Measurements from ENCODE around the gene TMEFF2. TPM values are rescaled to one million over a fixed set of nuclear protein-coding genes. Genes with fewer than 3 reads are reported as not detected.

Gene TMEFF2
- total and polyA plus RNA-seq, 10 of the 15 experiments (the other 5 are each of a cell fraction or from before 2014, with no cell fraction given): not detected

DNA sequence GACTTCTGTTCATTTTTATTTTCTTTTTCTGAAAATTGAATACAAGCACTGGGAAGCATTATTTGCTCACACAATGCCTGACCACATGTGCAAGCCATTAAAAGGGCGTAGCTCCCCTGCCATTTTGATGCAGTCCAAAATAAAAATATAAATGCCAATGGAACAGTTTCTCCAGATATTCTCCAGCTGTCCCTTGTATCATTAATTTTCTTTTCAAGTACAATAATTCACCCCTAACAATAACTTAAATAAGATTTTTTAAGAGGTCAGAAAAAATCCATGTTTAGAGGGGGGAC, 168.0 kb downstream of the TMEFF2 start:
- CTCF ChIA-PET: interaction anchor here (2.6 kb wide), 1 partner anchor 136 kb away, joined by 10 read pairs; no protein-coding TSS in a partner anchor
- in situ Hi-C loops (cut with MboI): no loop called here
- no peaks in the 10 kb centered on the region for H3K27me3 ChIP-seq (replicated peaks in 1 of 2; ENCODE audit: control insufficient read depth in 2 of 2, insufficient read depth in 2 of 2, low read length in 1 of 2)
- 0% methylated on average over 1 of the region's 1 CpG for WGBS (ENCODE audit: insufficient coverage, insufficient replicate concordance, low lambda C conversion rate, missing lambda C conversion rate)
- no peak for DNase-seq (ENCODE audit: low read depth, low spot score)
- TF ChIP-seq BRCA1 (IDR thresholded peaks at IDR 0.05; ENCODE audit: low read depth, low read length): no peak
- no peak for TF ChIP-seq POLR2AphosphoS5 (IDR thresholded peaks at IDR 0.05; ENCODE audit: low read length)
- no peak for TF ChIP-seq YY1 (IDR thresholded peaks at IDR 0.05; ENCODE audit: low read depth, low read length)
- TF ChIP-seq SP1 (IDR thresholded peaks at IDR 0.05; ENCODE audit: low read depth, low read length): no peak
- TF ChIP-seq, protein P1, sequence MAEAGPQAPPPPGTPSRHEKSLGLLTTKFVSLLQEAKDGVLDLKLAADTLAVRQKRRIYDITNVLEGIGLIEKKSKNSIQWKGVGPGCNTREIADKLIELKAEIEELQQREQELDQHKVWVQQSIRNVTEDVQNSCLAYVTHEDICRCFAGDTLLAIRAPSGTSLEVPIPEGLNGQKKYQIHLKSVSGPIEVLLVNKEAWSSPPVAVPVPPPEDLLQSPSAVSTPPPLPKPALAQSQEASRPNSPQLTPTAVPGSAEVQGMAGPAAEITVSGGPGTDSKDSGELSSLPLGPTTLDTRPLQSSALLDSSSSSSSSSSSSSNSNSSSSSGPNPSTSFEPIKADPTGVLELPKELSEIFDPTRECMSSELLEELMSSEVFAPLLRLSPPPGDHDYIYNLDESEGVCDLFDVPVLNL (IDR thresholded peaks at IDR 0.05; ENCODE audit: low read depth, low read length): no peak
- TF ChIP-seq, protein P2, sequence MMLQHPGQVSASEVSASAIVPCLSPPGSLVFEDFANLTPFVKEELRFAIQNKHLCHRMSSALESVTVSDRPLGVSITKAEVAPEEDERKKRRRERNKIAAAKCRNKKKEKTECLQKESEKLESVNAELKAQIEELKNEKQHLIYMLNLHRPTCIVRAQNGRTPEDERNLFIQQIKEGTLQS (IDR thresholded peaks at IDR 0.05; ENCODE audit: borderline replicate concordance, extremely low read depth, low read depth, low read length): no peak
- TF ChIP-seq NFYB (IDR thresholded peaks at IDR 0.05; ENCODE audit: insufficient read depth, low read depth, low read length): no peak
- TF ChIP-seq, protein P3, sequence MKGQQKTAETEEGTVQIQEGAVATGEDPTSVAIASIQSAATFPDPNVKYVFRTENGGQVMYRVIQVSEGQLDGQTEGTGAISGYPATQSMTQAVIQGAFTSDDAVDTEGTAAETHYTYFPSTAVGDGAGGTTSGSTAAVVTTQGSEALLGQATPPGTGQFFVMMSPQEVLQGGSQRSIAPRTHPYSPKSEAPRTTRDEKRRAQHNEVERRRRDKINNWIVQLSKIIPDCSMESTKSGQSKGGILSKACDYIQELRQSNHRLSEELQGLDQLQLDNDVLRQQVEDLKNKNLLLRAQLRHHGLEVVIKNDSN (IDR thresholded peaks at IDR 0.05; ENCODE audit: borderline replicate concordance, extremely low read length, insufficient read depth, low read depth, low read length): no peak
- no peak for TF ChIP-seq FOXK2 (IDR thresholded peaks at IDR 0.05)
- TF ChIP-seq, protein P4, sequence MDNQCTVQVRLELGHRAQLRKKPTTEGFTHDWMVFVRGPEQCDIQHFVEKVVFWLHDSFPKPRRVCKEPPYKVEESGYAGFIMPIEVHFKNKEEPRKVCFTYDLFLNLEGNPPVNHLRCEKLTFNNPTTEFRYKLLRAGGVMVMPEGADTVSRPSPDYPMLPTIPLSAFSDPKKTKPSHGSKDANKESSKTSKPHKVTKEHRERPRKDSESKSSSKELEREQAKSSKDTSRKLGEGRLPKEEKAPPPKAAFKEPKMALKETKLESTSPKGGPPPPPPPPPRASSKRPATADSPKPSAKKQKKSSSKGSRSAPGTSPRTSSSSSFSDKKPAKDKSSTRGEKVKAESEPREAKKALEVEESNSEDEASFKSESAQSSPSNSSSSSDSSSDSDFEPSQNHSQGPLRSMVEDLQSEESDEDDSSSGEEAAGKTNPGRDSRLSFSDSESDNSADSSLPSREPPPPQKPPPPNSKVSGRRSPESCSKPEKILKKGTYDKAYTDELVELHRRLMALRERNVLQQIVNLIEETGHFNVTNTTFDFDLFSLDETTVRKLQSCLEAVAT (IDR thresholded peaks at IDR 0.05): no peak
- TF ChIP-seq ZBED1 (IDR thresholded peaks at IDR 0.05; ENCODE audit: borderline replicate concordance): no peak
- TF ChIP-seq ZNF24 (IDR thresholded peaks at IDR 0.05): no peak
- TF ChIP-seq CHD2 (IDR thresholded peaks at IDR 0.05; ENCODE audit: borderline replicate concordance, low read depth, low read length): no peak
- TF ChIP-seq RUNX3 (IDR thresholded peaks at IDR 0.05; ENCODE audit: low read length): no peak
- intact Hi-C loops (cut with micrococcal nuclease; ENCODE audit: unreplicated experiment): no loop called here
- H3K4me1 ChIP-seq (ENCODE audit: control insufficient read depth, insufficient read depth, low read length): no peaks in the 10 kb centered on the region
- no peak overlapping the region for H2AFZ ChIP-seq (ENCODE audit: control insufficient read depth, low read depth, low read length)
- no peak overlapping the region for H3K4me3 ChIP-seq
- no peaks in the 10 kb centered on the region; the same call in 2 of the 3 replicates for H3K9me3 ChIP-seq (replicated peaks; ENCODE audit: control insufficient read depth, insufficient read depth, low read length)
- no peak for ATAC-seq
- SMC1A ChIA-PET (ENCODE audit: uncharacterized antibody, unreplicated experiment): interaction anchor here (1.0 kb wide), 1 partner anchor 15 kb away, joined by 7 read pairs; no protein-coding TSS in a partner anchor
- BruUV-seq (replicated peaks): no TSS peak
- FAIRE-seq: no peak
- no peaks in the 10 kb centered on the region for H3K36me3 ChIP-seq (ENCODE audit: control insufficient read depth in 2 of 2, insufficient read depth in 2 of 2, low read length in 1 of 2)
- no peaks in the 10 kb centered on the region for H4K20me1 ChIP-seq (ENCODE audit: control insufficient read depth, insufficient read depth)
- H3K9ac ChIP-seq (ENCODE audit: control insufficient read depth, insufficient read depth, low read length): no peak overlapping the region
- no peak overlapping the region for H3K4me2 ChIP-seq (ENCODE audit: control insufficient read depth, insufficient read depth)
- RAD21 ChIA-PET (ENCODE audit: unreplicated experiment): interaction anchor here (1.0 to 1.2 kb wide), 2 partner anchors 15 to 23 kb away, joined by 4 read pairs; no protein-coding TSS in a partner anchor
- POLR2A ChIA-PET: no interaction called here
- H3K27ac ChIP-seq (ENCODE audit: control insufficient read depth, insufficient read depth): no peak overlapping the region
- no peaks in the 10 kb centered on the region for H3K79me2 ChIP-seq (ENCODE audit: control insufficient read depth, insufficient read depth, low read length)
